ENCODE data around the gene TRIP13. TPM values are rescaled to one million over a fixed set of nuclear protein-coding genes. Genes with fewer than 3 reads are reported as not detected.

TRIP13 gene
- total and polyA plus RNA-seq, 10 of the 15 experiments (the other 5 are each of a cell fraction or from before 2014, with no cell fraction given): 15.1 to 64.9 (median 32.2) TPM

DNA sequence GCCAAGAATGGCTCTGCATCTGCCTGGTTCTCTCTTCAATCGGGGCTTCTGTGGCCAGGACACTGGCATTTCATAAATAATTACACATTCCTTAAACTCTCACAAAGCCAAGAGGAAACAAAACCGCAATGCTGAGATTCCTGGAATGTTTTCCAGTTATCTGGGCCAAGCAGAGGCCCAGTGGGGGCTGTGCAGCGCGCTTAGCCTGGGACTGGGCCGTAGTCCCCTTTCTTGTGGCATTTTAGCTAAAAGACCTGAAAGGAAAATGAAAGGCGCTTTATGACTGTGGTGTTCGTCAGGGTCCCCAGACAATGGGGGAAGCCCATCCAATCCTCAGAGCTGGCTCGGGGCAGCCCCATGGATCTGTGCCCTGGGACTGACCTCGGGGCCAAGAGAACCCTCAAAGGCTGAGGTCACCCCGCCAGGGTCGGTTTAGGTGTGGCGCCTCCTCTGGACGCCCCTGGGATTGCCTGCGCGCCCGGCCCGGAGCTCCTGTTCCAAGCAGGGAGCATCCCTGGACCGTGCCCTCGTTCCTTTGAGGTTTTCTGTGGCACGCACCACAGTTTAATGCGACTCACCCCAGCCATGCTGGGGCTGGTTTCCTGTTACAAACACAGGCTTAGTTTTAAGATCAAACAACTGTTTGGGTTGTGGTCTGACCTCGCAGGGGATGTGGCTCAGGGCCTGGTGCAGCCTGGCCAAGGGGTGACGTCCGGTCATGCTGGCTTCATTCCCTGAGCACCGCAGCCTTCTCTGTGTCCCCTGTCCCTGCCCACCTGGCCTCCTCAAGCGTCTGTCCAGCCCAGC is 64.5 kb downstream of the TRIP13 start (continued):
- TF ChIP-seq, protein P1, sequence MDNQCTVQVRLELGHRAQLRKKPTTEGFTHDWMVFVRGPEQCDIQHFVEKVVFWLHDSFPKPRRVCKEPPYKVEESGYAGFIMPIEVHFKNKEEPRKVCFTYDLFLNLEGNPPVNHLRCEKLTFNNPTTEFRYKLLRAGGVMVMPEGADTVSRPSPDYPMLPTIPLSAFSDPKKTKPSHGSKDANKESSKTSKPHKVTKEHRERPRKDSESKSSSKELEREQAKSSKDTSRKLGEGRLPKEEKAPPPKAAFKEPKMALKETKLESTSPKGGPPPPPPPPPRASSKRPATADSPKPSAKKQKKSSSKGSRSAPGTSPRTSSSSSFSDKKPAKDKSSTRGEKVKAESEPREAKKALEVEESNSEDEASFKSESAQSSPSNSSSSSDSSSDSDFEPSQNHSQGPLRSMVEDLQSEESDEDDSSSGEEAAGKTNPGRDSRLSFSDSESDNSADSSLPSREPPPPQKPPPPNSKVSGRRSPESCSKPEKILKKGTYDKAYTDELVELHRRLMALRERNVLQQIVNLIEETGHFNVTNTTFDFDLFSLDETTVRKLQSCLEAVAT (IDR thresholded peaks at IDR 0.05): peak; percentile 45; the same call in 1 of the 2 replicates
- TF ChIP-seq, protein P2, sequence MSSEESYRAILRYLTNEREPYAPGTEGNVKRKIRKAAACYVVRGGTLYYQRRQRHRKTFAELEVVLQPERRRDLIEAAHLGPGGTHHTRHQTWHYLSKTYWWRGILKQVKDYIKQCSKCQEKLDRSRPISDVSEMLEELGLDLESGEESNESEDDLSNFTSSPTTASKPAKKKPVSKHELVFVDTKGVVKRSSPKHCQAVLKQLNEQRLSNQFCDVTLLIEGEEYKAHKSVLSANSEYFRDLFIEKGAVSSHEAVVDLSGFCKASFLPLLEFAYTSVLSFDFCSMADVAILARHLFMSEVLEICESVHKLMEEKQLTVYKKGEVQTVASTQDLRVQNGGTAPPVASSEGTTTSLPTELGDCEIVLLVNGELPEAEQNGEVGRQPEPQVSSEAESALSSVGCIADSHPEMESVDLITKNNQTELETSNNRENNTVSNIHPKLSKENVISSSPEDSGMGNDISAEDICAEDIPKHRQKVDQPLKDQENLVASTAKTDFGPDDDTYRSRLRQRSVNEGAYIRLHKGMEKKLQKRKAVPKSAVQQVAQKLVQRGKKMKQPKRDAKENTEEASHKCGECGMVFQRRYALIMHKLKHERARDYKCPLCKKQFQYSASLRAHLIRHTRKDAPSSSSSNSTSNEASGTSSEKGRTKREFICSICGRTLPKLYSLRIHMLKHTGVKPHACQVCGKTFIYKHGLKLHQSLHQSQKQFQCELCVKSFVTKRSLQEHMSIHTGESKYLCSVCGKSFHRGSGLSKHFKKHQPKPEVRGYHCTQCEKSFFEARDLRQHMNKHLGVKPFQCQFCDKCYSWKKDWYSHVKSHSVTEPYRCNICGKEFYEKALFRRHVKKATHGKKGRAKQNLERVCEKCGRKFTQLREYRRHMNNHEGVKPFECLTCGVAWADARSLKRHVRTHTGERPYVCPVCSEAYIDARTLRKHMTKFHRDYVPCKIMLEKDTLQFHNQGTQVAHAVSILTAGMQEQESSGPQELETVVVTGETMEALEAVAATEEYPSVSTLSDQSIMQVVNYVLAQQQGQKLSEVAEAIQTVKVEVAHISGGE (CRISPR knock-in tag; IDR thresholded peaks at IDR 0.05): no peak
- TF ChIP-seq RUNX3 (IDR thresholded peaks at IDR 0.05; ENCODE audit: low read length) (peak; percentile 84), NR2F1 (conservative IDR thresholded peaks at IDR 0.05) (peak; percentile 96), CHD4 (IDR thresholded peaks at IDR 0.05) (no peak), POLR2AphosphoS2 (IDR thresholded peaks at IDR 0.05; ENCODE audit: low read depth, low read length) (no peak), IKZF2 (IDR thresholded peaks at IDR 0.05) (peak in 1 of 2 experiments; percentile 59; a peak in 2 of 4 replicates), EED (IDR thresholded peaks at IDR 0.05; ENCODE audit: low read depth) (peak; percentile 84), DPF2 (IDR thresholded peaks at IDR 0.05) (peak; percentile 63), CBFB (IDR thresholded peaks at IDR 0.05; ENCODE audit: low read depth) (peak; percentile 88), TCF7 (IDR thresholded peaks at IDR 0.05; ENCODE audit: borderline replicate concordance) (peak; percentile 86), IKZF1 (conservative IDR thresholded peaks at IDR 0.05) (peak; percentile 76), BHLHE40 (IDR thresholded peaks at IDR 0.05; ENCODE audit: borderline replicate concordance in 1 of 2, low read depth in 2 of 2, low read length in 1 of 2) (peak in 1 of 2 experiments; percentile 78; a peak in 2 of 4 replicates)
- TF ChIP-seq, protein P3, sequence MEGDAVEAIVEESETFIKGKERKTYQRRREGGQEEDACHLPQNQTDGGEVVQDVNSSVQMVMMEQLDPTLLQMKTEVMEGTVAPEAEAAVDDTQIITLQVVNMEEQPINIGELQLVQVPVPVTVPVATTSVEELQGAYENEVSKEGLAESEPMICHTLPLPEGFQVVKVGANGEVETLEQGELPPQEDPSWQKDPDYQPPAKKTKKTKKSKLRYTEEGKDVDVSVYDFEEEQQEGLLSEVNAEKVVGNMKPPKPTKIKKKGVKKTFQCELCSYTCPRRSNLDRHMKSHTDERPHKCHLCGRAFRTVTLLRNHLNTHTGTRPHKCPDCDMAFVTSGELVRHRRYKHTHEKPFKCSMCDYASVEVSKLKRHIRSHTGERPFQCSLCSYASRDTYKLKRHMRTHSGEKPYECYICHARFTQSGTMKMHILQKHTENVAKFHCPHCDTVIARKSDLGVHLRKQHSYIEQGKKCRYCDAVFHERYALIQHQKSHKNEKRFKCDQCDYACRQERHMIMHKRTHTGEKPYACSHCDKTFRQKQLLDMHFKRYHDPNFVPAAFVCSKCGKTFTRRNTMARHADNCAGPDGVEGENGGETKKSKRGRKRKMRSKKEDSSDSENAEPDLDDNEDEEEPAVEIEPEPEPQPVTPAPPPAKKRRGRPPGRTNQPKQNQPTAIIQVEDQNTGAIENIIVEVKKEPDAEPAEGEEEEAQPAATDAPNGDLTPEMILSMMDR (IDR thresholded peaks at IDR 0.05 in 2 of 3, conservative IDR thresholded peaks at IDR 0.05 in 1 of 3; ENCODE audit: control insufficient read depth in 2 of 3, extremely low read depth in 1 of 3, insufficient read depth in 1 of 3, low read depth in 3 of 3, low read length in 3 of 3): peak; percentile 12 to 35 (median 14); a peak in 3 of 6 replicates
- TF ChIP-seq, protein P4, sequence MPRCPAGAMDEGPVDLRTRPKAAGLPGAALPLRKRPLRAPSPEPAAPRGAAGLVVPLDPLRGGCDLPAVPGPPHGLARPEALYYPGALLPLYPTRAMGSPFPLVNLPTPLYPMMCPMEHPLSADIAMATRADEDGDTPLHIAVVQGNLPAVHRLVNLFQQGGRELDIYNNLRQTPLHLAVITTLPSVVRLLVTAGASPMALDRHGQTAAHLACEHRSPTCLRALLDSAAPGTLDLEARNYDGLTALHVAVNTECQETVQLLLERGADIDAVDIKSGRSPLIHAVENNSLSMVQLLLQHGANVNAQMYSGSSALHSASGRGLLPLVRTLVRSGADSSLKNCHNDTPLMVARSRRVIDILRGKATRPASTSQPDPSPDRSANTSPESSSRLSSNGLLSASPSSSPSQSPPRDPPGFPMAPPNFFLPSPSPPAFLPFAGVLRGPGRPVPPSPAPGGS (IDR thresholded peaks at IDR 0.05; ENCODE audit: borderline replicate concordance, insufficient read depth, low read depth, low read length, poor library complexity, severe bottlenecking): peak; percentile 65
- TF ChIP-seq, protein P5, sequence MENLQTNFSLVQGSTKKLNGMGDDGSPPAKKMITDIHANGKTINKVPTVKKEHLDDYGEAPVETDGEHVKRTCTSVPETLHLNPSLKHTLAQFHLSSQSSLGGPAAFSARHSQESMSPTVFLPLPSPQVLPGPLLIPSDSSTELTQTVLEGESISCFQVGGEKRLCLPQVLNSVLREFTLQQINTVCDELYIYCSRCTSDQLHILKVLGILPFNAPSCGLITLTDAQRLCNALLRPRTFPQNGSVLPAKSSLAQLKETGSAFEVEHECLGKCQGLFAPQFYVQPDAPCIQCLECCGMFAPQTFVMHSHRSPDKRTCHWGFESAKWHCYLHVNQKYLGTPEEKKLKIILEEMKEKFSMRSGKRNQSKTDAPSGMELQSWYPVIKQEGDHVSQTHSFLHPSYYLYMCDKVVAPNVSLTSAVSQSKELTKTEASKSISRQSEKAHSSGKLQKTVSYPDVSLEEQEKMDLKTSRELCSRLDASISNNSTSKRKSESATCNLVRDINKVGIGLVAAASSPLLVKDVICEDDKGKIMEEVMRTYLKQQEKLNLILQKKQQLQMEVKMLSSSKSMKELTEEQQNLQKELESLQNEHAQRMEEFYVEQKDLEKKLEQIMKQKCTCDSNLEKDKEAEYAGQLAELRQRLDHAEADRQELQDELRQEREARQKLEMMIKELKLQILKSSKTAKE (IDR thresholded peaks at IDR 0.05; ENCODE audit: low read depth, poor library complexity, severe bottlenecking): peak; percentile 87
- TF ChIP-seq, protein P6, sequence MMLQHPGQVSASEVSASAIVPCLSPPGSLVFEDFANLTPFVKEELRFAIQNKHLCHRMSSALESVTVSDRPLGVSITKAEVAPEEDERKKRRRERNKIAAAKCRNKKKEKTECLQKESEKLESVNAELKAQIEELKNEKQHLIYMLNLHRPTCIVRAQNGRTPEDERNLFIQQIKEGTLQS (IDR thresholded peaks at IDR 0.05; ENCODE audit: borderline replicate concordance, extremely low read depth, low read depth, low read length): no peak

Data from GM12878 (cell line).